Mammary epithelial cell (primary cell): ENCODE measurements around the gene ARHGEF4.

ENCODE experiments used
- EZH2 ChIP-seq: IDR thresholded peaks from 2 replicates; pipeline ENCODE4 v1.6.1; 2012; ENCODE audit warnings: low read length, inconsistent platforms, borderline replicate concordance
- TF ChIP-seq, protein P1 (sequence below), 2 donors: IDR thresholded peaks in 1 of 2; conservative IDR thresholded peaks in 1 of 2; 2 replicates each; pipeline ENCODE4 v1.5.1; 2011 to 2012; ENCODE audit warnings: inconsistent platforms in 2 of 2, low read length in 2 of 2, mild to moderate bottlenecking in 2 of 2, control low read depth in 1 of 2, low read depth in 1 of 2; ENCODE audit not compliant: insufficient read depth in 1 of 2; ENCODE audit errors: extremely low read depth in 1 of 2

DNA sequence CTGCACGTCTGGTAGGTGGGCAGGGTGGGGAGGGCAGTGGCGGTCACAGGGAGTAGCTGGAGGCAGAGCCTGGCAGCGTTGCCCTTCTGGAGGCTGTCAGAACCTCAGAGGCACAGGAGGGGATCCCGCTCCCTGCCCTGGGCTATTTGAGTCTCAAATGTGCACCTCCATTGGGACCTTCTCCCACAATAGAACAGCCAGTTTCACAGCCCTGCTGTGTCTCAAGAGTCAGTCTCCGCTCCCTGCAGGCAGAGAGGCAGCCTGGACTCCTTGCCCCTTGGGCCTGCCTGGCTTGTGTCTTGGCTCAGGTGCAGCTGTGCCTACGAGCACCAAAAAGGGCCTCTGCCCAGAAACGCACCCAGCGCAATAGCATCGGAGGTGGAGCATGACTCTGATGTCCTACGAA is 199.1 kb downstream of the ARHGEF4 start:
- no peak for TF ChIP-seq EZH2
- TF ChIP-seq, protein P1, sequence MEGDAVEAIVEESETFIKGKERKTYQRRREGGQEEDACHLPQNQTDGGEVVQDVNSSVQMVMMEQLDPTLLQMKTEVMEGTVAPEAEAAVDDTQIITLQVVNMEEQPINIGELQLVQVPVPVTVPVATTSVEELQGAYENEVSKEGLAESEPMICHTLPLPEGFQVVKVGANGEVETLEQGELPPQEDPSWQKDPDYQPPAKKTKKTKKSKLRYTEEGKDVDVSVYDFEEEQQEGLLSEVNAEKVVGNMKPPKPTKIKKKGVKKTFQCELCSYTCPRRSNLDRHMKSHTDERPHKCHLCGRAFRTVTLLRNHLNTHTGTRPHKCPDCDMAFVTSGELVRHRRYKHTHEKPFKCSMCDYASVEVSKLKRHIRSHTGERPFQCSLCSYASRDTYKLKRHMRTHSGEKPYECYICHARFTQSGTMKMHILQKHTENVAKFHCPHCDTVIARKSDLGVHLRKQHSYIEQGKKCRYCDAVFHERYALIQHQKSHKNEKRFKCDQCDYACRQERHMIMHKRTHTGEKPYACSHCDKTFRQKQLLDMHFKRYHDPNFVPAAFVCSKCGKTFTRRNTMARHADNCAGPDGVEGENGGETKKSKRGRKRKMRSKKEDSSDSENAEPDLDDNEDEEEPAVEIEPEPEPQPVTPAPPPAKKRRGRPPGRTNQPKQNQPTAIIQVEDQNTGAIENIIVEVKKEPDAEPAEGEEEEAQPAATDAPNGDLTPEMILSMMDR (conservative IDR thresholded peaks at IDR 0.05 in 1 of 2, IDR thresholded peaks at IDR 0.05 in 1 of 2; ENCODE audit: extremely low read depth in 1 of 2, insufficient read depth in 1 of 2, low read depth in 1 of 2, low read length in 2 of 2): no peak
